ENCODE measurements around the gene MED16.

Gene MED16

GRCh38 chr19:929891-930258 lies 36.9 kb upstream of the MED16 start:
- H3K4me3 ChIP-seq (ENCODE audit: low read depth, low read length, poor library complexity, severe bottlenecking): no peak overlapping the region
- H3K36me3 ChIP-seq (ENCODE audit: insufficient read depth, low read length): no peaks in the 10 kb centered on the region
- H3K4me2 ChIP-seq (ENCODE audit: low read length): no peak overlapping the region
- H3K79me2 ChIP-seq (ENCODE audit: insufficient read depth, low read length): no peaks in the 10 kb centered on the region
- no peak overlapping the region for H2AFZ ChIP-seq (ENCODE audit: low read length)
- peaks cover 14% of the 10 kb centered on the region for H3K4me1 ChIP-seq (ENCODE audit: insufficient read depth, low read length, severe bottlenecking)
- no peak overlapping the region for H3K9ac ChIP-seq (ENCODE audit: low read length)
- no peaks in the 10 kb centered on the region for H3K9me3 ChIP-seq (ENCODE audit: low read length)
- H3K27ac ChIP-seq (ENCODE audit: low read depth, low read length, poor library complexity, severe bottlenecking): no peak overlapping the region
- no peaks in the 10 kb centered on the region for H4K20me1 ChIP-seq (ENCODE audit: insufficient read depth, low read length)
- H3K27me3 ChIP-seq (ENCODE audit: insufficient read depth, low read length): peaks cover 7% of the 10 kb centered on the region
- H3F3A ChIP-seq (ENCODE audit: insufficient read depth, low read length): no peaks in the 10 kb centered on the region
- no peaks in the 10 kb centered on the region for H3K9me2 ChIP-seq (ENCODE audit: low read depth, low read length)
- TF ChIP-seq CTCF (IDR thresholded peaks at IDR 0.05; ENCODE audit: low read length) (no peak), EZH2 (IDR thresholded peaks at IDR 0.05; ENCODE audit: borderline replicate concordance, low read length) (no peak)

- Histone ChIP-seq H3K4me2 (ENCODE audit: low read length) (no peak overlapping the region), H3K4me1 (ENCODE audit: insufficient read depth, low read length, severe bottlenecking) (peaks cover 20% of the 10 kb centered on the region), H3K36me3 (ENCODE audit: insufficient read depth, low read length) (no peaks in the 10 kb centered on the region), H3F3A (ENCODE audit: insufficient read depth, low read length) (no peaks in the 10 kb centered on the region), H3K4me3 (ENCODE audit: low read depth, low read length, poor library complexity, severe bottlenecking) (no peak overlapping the region), H3K27me3 (ENCODE audit: insufficient read depth, low read length) (peaks cover 3% of the 10 kb centered on the region), H3K27ac (ENCODE audit: low read depth, low read length, poor library complexity, severe bottlenecking) (no peak overlapping the region), H3K79me2 (ENCODE audit: insufficient read depth, low read length) (no peaks in the 10 kb centered on the region), H2AFZ (ENCODE audit: low read length) (no peak overlapping the region), H3K9ac (ENCODE audit: low read length) (no peak overlapping the region), H4K20me1 (ENCODE audit: insufficient read depth, low read length) (no peaks in the 10 kb centered on the region), H3K9me3 (ENCODE audit: low read length) (no peaks in the 10 kb centered on the region), H3K9me2 (ENCODE audit: low read depth, low read length) (no peaks in the 10 kb centered on the region)
- TF ChIP-seq EZH2 (IDR thresholded peaks at IDR 0.05; ENCODE audit: borderline replicate concordance, low read length) (no peak), CTCF (IDR thresholded peaks at IDR 0.05; ENCODE audit: low read length) (no peak)
Observed at GRCh38 chr19:929203-929890, 36.4 kb upstream of the MED16 start.

- no peaks in the 10 kb centered on the region for H3K36me3 ChIP-seq (ENCODE audit: insufficient read depth, low read length)
- H3K4me3 ChIP-seq (ENCODE audit: low read depth, low read length, poor library complexity, severe bottlenecking): no peak overlapping the region
- no peaks in the 10 kb centered on the region for H4K20me1 ChIP-seq (ENCODE audit: insufficient read depth, low read length)
- H3K27me3 ChIP-seq (ENCODE audit: insufficient read depth, low read length): peaks cover 3% of the 10 kb centered on the region
- no peaks in the 10 kb centered on the region for H3F3A ChIP-seq (ENCODE audit: insufficient read depth, low read length)
- H3K4me1 ChIP-seq (ENCODE audit: insufficient read depth, low read length, severe bottlenecking): peaks cover 21% of the 10 kb centered on the region
- H3K9me2 ChIP-seq (ENCODE audit: low read depth, low read length): no peaks in the 10 kb centered on the region
- no peak overlapping the region for H3K27ac ChIP-seq (ENCODE audit: low read depth, low read length, poor library complexity, severe bottlenecking)
- no peak overlapping the region for H3K9ac ChIP-seq (ENCODE audit: low read length)
- H3K9me3 ChIP-seq (ENCODE audit: low read length): no peaks in the 10 kb centered on the region
- no peak overlapping the region for H3K4me2 ChIP-seq (ENCODE audit: low read length)
- H2AFZ ChIP-seq (ENCODE audit: low read length): no peak overlapping the region
- TF ChIP-seq CTCF (IDR thresholded peaks at IDR 0.05; ENCODE audit: low read length): no peak
- TF ChIP-seq EZH2 (IDR thresholded peaks at IDR 0.05; ENCODE audit: borderline replicate concordance, low read length): no peak
- H3K79me2 ChIP-seq (ENCODE audit: insufficient read depth, low read length): no peaks in the 10 kb centered on the region
Observed at GRCh38 chr19:928471-929202, 35.6 kb upstream of the MED16 start.
